Vagina (tissue), 2 donors: ENCODE measurements around the gene MEIOC.

Experiments used
- POLR2A ChIP-seq, 2 donors: fragments of 450-650 bp; IDR thresholded peaks; one replicate each; pipeline ENCODE4 v1.6.1; 2017; ENCODE audit warnings: antibody characterized with exemption in 2 of 2, mild to moderate bottlenecking in 2 of 2, moderate library complexity in 2 of 2
- POLR2AphosphoS5 ChIP-seq, 2 donors: sonication (generic); formaldehyde crosslinking; IDR thresholded peaks; one replicate each; pipeline ENCODE4 v1.9.0; 2017; ENCODE audit warnings: antibody characterized with exemption in 2 of 2, mild to moderate bottlenecking in 2 of 2, low read depth in 1 of 2; ENCODE audit not compliant: insufficient read depth in 1 of 2
- TF ChIP-seq, protein P1 (sequence below), 3 experiments: fragments of 450-650 bp in 2 of 3; fragments of 200-600 bp in 1 of 3; sonication (generic) in 1 of 3; IDR thresholded peaks; one replicate each; pipeline ENCODE4 v1.5.1; 2017 to 2019; ENCODE audit warnings: antibody characterized with exemption in 3 of 3, mild to moderate bottlenecking in 2 of 3, moderate library complexity in 2 of 3

DNA sequence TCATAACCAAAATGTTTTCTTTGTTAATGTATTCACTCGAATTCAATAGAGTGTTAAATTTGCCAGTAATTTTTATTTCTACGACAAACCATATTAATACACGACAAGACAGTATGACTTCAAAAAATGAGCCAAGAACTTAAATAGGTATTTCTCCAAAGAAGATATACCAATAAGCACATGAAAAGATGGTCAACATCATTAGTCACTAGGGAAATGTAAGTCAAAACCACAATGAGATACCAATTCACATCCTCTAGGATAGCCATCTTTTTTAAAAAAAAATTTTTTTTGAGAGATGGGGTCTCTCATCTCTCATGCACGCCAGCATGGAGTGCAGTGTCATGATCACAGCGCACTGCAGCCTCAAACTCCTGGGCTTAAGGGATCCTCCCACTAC lies 5.0 kb upstream of the MEIOC start:
- TF ChIP-seq, protein P1, sequence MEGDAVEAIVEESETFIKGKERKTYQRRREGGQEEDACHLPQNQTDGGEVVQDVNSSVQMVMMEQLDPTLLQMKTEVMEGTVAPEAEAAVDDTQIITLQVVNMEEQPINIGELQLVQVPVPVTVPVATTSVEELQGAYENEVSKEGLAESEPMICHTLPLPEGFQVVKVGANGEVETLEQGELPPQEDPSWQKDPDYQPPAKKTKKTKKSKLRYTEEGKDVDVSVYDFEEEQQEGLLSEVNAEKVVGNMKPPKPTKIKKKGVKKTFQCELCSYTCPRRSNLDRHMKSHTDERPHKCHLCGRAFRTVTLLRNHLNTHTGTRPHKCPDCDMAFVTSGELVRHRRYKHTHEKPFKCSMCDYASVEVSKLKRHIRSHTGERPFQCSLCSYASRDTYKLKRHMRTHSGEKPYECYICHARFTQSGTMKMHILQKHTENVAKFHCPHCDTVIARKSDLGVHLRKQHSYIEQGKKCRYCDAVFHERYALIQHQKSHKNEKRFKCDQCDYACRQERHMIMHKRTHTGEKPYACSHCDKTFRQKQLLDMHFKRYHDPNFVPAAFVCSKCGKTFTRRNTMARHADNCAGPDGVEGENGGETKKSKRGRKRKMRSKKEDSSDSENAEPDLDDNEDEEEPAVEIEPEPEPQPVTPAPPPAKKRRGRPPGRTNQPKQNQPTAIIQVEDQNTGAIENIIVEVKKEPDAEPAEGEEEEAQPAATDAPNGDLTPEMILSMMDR (IDR thresholded peaks at IDR 0.05): no peak
- TF ChIP-seq POLR2AphosphoS5 (IDR thresholded peaks at IDR 0.05; ENCODE audit: insufficient read depth in 1 of 2, low read depth in 1 of 2) (no peak), POLR2A (IDR thresholded peaks at IDR 0.05) (no peak)
